Measurements from ENCODE around the gene KCNMB3. TPM values are rescaled to one million over a fixed set of nuclear protein-coding genes. Genes with fewer than 3 reads are reported as not detected.
A peak's percentile ranks its signal among the peaks of the same experiment; 100 is the strongest.
"Not testable (repeated sequence)": the region's sequence is repeated elsewhere in the genome, so short reads cannot be mapped to it uniquely, and the experiment has no call there.

The KCNMB3 gene
- total RNA-seq, 2 experiments from 2014 or later = 0.60 TPM; not detected in 1

GRCh38 chr3:179240299-179240698 is 10.6 kb downstream of the KCNMB3 start:
- H3K27ac ChIP-seq (ENCODE audit: low read depth, low read length, poor library complexity, severe bottlenecking); H3K79me2 ChIP-seq (ENCODE audit: insufficient read depth, low read depth, low read length); H2AFZ ChIP-seq (ENCODE audit: low read length); CTCF ChIA-PET (ENCODE audit: unreplicated experiment); DNase-seq (ENCODE audit: low spot score); H3K4me2 ChIP-seq (ENCODE audit: low read length); H3K4me3 ChIP-seq (ENCODE audit: low read depth, low read length, poor library complexity, severe bottlenecking); BruUV-seq (replicated peaks); intact Hi-C loops (cut with micrococcal nuclease; ENCODE audit: unreplicated experiment); H4K20me1 ChIP-seq (ENCODE audit: insufficient read depth, low read length); H3K9me3 ChIP-seq (ENCODE audit: low read length); H3K9me2 ChIP-seq (ENCODE audit: insufficient read depth, low read length); H3K4me1 ChIP-seq (ENCODE audit: insufficient read depth, low read length, poor library complexity, severe bottlenecking); H3K36me3 ChIP-seq (ENCODE audit: insufficient read depth, low read length): not testable (repeated sequence)
- POLR2A ChIA-PET = interaction anchor here (0.6 kb wide), 1 partner anchor 14 kb away, joined by 3 read pairs; no protein-coding TSS in a partner anchor

- POLR2A ChIA-PET = interaction anchor here (0.5 to 1.2 kb wide), 2 partner anchors 10 to 39 kb away, joined by 3 to 4 read pairs; no protein-coding TSS in a partner anchor
Measured at GRCh38 chr3:179236669-179237301, 14.1 kb downstream of the KCNMB3 start.

GRCh38 chr3:179234199-179234598 is 16.7 kb downstream of the KCNMB3 start:
- H3K27ac ChIP-seq (ENCODE audit: low read depth, low read length, poor library complexity, severe bottlenecking) = no peak overlapping the region
- H3K9me2 ChIP-seq (ENCODE audit: insufficient read depth, low read length) = no peaks in the 10 kb centered on the region
- no peak overlapping the region for H2AFZ ChIP-seq (ENCODE audit: low read length)
- H3K9me3 ChIP-seq (ENCODE audit: low read length) = no peaks in the 10 kb centered on the region
- no peak overlapping the region for H3K4me2 ChIP-seq (ENCODE audit: low read length)
- peaks cover 13% of the 10 kb centered on the region for H3K36me3 ChIP-seq (ENCODE audit: insufficient read depth, low read length)
- DNase-seq (ENCODE audit: low spot score) = no peak
- no peaks in the 10 kb centered on the region for H3K4me1 ChIP-seq (ENCODE audit: insufficient read depth, low read length, poor library complexity, severe bottlenecking)
- no peak overlapping the region for H3K4me3 ChIP-seq (ENCODE audit: low read depth, low read length, poor library complexity, severe bottlenecking)
- ChIA-PET POLR2A (interaction anchor here (0.5 to 1.7 kb wide), 4 partner anchors 9 to 238 kb away, joined by 4 to 12 read pairs (median 4); no protein-coding TSS in a partner anchor), CTCF (ENCODE audit: unreplicated experiment) (no interaction called here)
- TF ChIP-seq EZH2phosphoT487 (IDR thresholded peaks at IDR 0.05; ENCODE audit: borderline replicate concordance, low read depth, low read length) = no peak
- no peak for TF ChIP-seq CTCF (conservative IDR thresholded peaks at IDR 0.05; ENCODE audit: low read length)
- H4K20me1 ChIP-seq (ENCODE audit: insufficient read depth, low read length) = no peaks in the 10 kb centered on the region
- H3K79me2 ChIP-seq (ENCODE audit: insufficient read depth, low read depth, low read length) = no peaks in the 10 kb centered on the region
- intact Hi-C loops (cut with micrococcal nuclease; ENCODE audit: unreplicated experiment) = no loop called here
- BruUV-seq (replicated peaks) = TSS peak; percentile 53

More at GRCh38 chr3:179236669-179237301, 14.1 kb downstream of the KCNMB3 start:
- no peak for DNase-seq (ENCODE audit: low spot score)
- Histone ChIP-seq H3K36me3 (ENCODE audit: insufficient read depth, low read length) (no peaks in the 10 kb centered on the region; the same call in 1 of the 2 replicates), H4K20me1 (ENCODE audit: insufficient read depth, low read length) (no peaks in the 10 kb centered on the region), H3K9me2 (ENCODE audit: insufficient read depth, low read length) (no peaks in the 10 kb centered on the region), H3K4me1 (ENCODE audit: insufficient read depth, low read length, poor library complexity, severe bottlenecking) (no peaks in the 10 kb centered on the region), H3K4me2 (ENCODE audit: low read length) (no peak overlapping the region), H3K27ac (ENCODE audit: low read depth, low read length, poor library complexity, severe bottlenecking) (no peak overlapping the region), H3K79me2 (ENCODE audit: insufficient read depth, low read depth, low read length) (no peaks in the 10 kb centered on the region), H3K9me3 (ENCODE audit: low read length) (no peaks in the 10 kb centered on the region), H2AFZ (ENCODE audit: low read length) (no peak overlapping the region), H3K4me3 (ENCODE audit: low read depth, low read length, poor library complexity, severe bottlenecking) (no peak overlapping the region)
- TF ChIP-seq CTCF (conservative IDR thresholded peaks at IDR 0.05; ENCODE audit: low read length) (no peak), EZH2phosphoT487 (IDR thresholded peaks at IDR 0.05; ENCODE audit: borderline replicate concordance, low read depth, low read length) (no peak)
- no TSS peak for BruUV-seq (replicated peaks)
- CTCF ChIA-PET (ENCODE audit: unreplicated experiment) = no interaction called here
- intact Hi-C loops (cut with micrococcal nuclease; ENCODE audit: unreplicated experiment) = no loop called here
